A673 (cell line): ENCODE results near the gene PPP2R5A.

ENCODE experiments used
- CTCF ChIP-seq: fragments of 300-800, 200-600 bp; sonication (generic); conservative IDR thresholded peaks from 2 replicates; pipeline ENCODE4 v1.5.1; 2017; ENCODE audit warnings: low read depth, mild to moderate bottlenecking, antibody characterized with exemption, low read length, moderate library complexity, mixed read lengths
- EZH2 ChIP-seq: fragments of 200-600 bp; sonication (generic); IDR thresholded peaks from 2 replicates; pipeline ENCODE4 v1.6.1; 2017; ENCODE audit warnings: borderline replicate concordance, low read depth, mild to moderate bottlenecking, mixed read lengths, antibody characterized with exemption, low read length; ENCODE audit not compliant: poor library complexity, severe bottlenecking

- TF ChIP-seq CTCF (no peak), EZH2 (no peak)
Observed at GRCh38 chr1:212315184-212315583, 30.0 kb downstream of the PPP2R5A start.
